Vagina (tissue), 2 donors: ENCODE results near the gene JADE2.
A peak's percentile ranks its signal among the peaks of the same experiment; 100 is the strongest.

Experiments
- POLR2A ChIP-seq, 2 donors: fragments of 450-650 bp; IDR thresholded peaks; one replicate each; pipeline ENCODE4 v1.6.1; 2017; ENCODE audit warnings: antibody characterized with exemption in 2 of 2, mild to moderate bottlenecking in 2 of 2, moderate library complexity in 2 of 2
- POLR2AphosphoS5 ChIP-seq, 2 donors: sonication (generic); formaldehyde crosslinking; IDR thresholded peaks; one replicate each; pipeline ENCODE4 v1.9.0; 2017; ENCODE audit warnings: antibody characterized with exemption in 2 of 2, mild to moderate bottlenecking in 2 of 2, low read depth in 1 of 2; ENCODE audit not compliant: insufficient read depth in 1 of 2
- TF ChIP-seq, protein P1 (sequence below), 3 experiments: fragments of 450-650 bp in 2 of 3; fragments of 200-600 bp in 1 of 3; sonication (generic) in 1 of 3; IDR thresholded peaks; one replicate each; pipeline ENCODE4 v1.5.1; 2017 to 2019; ENCODE audit warnings: antibody characterized with exemption in 3 of 3, mild to moderate bottlenecking in 2 of 3, moderate library complexity in 2 of 3

DNA sequence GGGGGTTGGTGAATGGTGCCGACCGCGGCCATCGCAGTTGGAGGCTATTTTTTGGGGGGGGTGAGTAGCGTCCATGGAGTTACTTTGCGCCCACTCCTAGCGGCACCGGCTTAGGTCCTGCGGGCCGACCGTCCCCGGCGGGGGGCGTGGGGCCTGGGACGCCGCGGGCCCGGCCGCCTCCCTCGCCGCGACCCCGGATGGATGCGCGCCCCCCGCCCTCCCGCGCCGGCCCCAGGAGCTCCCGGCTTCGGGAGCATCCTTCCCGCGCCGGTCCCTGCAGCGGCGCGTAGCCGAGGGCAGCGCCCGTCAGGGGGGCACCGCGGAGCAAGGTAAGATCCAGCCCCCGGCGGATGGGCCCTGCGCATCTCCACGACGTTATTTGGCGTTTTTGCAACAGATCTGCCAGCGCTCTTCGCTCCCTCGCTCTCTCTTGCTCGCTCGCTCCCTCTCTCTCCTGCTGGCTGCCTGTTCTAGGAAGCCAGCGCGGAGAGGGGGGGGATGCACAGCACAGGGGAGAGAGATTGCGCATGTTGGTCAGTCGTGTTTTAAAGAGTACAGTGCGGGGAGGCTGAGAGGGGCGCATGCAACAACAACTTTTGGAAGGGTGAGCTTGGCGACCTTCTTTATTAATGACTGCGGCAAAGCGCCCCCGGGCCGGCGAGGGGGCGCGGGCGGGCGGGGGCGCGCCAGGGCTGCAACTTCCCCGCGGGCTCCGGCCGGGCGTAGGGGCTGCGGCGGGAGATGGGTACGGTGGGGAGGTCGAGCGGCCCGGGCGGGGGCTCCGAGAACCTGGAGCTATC, 413 bp downstream of the JADE2 start:
- TF ChIP-seq POLR2A (IDR thresholded peaks at IDR 0.05) (peak in 1 of 2 donors; percentile 44), POLR2AphosphoS5 (IDR thresholded peaks at IDR 0.05; ENCODE audit: insufficient read depth in 1 of 2, low read depth in 1 of 2) (no peak)
- TF ChIP-seq, protein P1, sequence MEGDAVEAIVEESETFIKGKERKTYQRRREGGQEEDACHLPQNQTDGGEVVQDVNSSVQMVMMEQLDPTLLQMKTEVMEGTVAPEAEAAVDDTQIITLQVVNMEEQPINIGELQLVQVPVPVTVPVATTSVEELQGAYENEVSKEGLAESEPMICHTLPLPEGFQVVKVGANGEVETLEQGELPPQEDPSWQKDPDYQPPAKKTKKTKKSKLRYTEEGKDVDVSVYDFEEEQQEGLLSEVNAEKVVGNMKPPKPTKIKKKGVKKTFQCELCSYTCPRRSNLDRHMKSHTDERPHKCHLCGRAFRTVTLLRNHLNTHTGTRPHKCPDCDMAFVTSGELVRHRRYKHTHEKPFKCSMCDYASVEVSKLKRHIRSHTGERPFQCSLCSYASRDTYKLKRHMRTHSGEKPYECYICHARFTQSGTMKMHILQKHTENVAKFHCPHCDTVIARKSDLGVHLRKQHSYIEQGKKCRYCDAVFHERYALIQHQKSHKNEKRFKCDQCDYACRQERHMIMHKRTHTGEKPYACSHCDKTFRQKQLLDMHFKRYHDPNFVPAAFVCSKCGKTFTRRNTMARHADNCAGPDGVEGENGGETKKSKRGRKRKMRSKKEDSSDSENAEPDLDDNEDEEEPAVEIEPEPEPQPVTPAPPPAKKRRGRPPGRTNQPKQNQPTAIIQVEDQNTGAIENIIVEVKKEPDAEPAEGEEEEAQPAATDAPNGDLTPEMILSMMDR (IDR thresholded peaks at IDR 0.05), result no peak
